Fibroblast of pulmonary artery (primary cell): ENCODE data around the gene PIMREG.

Source experiments
- DNase-seq: peaks from one replicate; pipeline ENCODE4 v3.0.0-alpha.2; 2010; ENCODE audit warnings: low read depth
- H3K4me3 ChIP-seq: replicated peaks from 2 replicates; pipeline ENCODE4 v1.5.1; 2011; ENCODE audit warnings: low read depth, mild to moderate bottlenecking, control low read depth, low read length, moderate library complexity
- CTCF ChIP-seq: IDR thresholded peaks from 2 replicates; pipeline ENCODE4 v1.5.1; 2011; ENCODE audit warnings: mild to moderate bottlenecking, control low read depth, low read length, inconsistent platforms; ENCODE audit errors: missing control alignments

Gene PIMREG

GRCh38 chr17:6485646-6486412 lies 41.6 kb downstream of the PIMREG start:
- no peak for DNase-seq
- TF ChIP-seq CTCF = no peak
- no peak overlapping the region for H3K4me3 ChIP-seq

GRCh38 chr17:6487251-6488007 lies 43.2 kb downstream of the PIMREG start:
- DNase-seq = no peak
- no peak for TF ChIP-seq CTCF
- H3K4me3 ChIP-seq = no peak overlapping the region

- TF ChIP-seq CTCF = no peak
- no peak for DNase-seq
- H3K4me3 ChIP-seq = no peak overlapping the region
Observed at GRCh38 chr17:6488008-6488539, 43.8 kb downstream of the PIMREG start.

- no peak for DNase-seq
- no peak for TF ChIP-seq CTCF
- H3K4me3 ChIP-seq = no peak overlapping the region
Observed at GRCh38 chr17:6489016-6489550, 44.8 kb downstream of the PIMREG start.

- H3K4me3 ChIP-seq = no peak overlapping the region
- DNase-seq = no peak
- no peak for TF ChIP-seq CTCF
Observed at GRCh38 chr17:6491071-6491700, 46.9 kb downstream of the PIMREG start.

- no peak for DNase-seq
- no peak for TF ChIP-seq CTCF
- H3K4me3 ChIP-seq = no peak overlapping the region
Observed at GRCh38 chr17:6492892-6493674, 48.8 kb downstream of the PIMREG start.
